HG03442 (cell line): ENCODE data around the gene TMEM79.
A peak's percentile ranks its signal among the peaks of the same experiment; 100 is the strongest.

Experiments
- ATAC-seq: cut with Tn5 transposase; IDR thresholded peaks from one replicate; pipeline ENCODE4 v1.9.1; 2021; ENCODE audit warnings: mild to moderate bottlenecking, moderate library complexity; ENCODE audit not compliant: unreplicated experiment

The TMEM79 gene

DNA sequence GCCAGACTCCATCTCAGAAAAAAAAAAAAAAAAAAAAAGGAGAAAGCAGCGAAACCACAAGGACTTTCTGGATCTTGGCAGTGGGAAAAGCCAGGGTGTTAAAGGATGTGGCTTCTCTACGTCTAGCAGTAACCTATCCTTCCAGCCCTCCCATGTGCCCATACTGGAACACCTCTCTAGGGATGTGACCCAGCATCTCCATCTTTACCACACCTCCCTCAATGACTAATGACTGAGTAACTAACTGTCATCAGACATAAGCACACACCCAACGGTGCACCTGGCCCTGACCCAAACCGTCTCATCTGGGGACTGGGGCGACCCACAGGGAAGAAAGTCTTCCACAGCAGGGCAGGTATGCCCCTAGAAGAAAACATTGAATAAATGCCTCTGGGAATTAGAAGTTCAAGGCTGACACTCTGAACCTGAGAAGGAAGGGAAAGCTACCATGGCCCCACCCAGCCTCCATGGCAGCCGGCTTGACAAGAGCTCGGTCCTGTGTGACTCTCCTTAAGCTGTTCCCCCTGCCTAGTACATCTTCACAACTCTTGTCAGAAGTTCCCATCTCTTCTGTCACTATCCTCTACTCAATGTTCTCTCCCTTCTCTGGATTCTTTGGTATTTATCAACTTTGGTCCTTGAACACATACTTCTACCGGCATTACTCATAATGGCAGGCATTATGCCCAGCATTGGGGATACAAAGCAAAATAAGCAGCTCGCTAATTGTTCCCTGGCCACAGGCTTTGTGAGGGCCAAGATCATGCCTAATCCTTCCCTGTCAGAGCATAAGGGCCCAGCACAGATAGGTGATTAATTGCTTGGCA, 21.5 kb upstream of the TMEM79 start:
- no peak for ATAC-seq

DNA sequence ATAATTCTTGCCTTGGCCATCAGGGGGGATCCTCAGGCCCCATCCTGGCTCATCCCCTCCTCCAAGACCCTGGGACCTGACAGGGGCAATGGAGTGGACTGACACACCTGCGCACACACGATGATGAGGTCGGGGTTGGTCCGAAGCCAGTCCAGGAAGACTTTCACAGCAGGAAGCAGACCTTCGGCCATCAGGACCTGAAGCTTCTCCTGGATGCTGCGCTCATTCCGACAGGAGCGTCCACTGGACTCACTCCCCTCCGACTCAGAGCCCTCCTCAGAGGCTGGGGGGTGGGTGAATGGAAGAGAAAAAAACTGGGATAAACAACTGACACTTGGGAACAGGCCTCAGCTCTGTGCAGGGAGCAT, 20.9 kb upstream of the TMEM79 start:
- ATAC-seq = no peak

DNA sequence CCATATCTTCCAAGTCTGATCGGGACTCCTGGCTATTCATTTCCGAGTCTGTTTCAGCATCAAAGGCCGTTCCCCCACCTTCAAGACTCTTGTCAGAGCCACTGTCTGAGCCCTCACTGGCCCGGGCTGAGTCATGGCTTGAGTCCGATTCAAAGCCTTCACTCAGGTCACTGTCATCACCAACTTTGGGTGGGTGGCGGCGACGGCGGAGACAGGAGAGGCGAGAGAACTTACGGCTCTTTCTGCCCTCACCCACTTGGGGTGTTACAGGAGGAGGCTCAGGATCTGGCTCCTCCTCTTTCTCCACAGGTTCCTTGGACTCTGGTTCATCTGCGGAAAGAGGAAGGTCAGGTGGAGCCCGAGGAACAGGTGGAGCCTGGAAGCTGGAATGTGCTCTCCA, 18.1 kb upstream of the TMEM79 start:
- no peak for ATAC-seq

DNA sequence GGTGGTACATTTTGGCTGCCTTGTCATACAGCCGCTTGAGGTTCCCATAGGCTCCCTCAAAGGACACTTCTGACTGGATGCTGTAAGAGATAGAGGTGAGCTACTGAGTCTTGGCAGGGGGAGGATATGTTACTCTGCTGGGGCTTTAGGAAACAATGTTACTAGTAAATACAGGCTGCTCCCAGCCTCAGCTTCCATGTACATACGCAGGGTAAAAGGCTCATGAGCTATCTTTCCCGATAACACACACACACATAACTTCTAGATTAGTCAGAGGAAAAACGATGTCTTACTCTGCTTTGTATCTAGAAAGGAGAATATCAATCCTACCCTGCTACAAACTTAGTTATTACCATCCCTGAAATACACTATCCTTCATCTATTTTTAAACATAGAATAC, 15.8 kb upstream of the TMEM79 start:
- no peak for ATAC-seq

DNA sequence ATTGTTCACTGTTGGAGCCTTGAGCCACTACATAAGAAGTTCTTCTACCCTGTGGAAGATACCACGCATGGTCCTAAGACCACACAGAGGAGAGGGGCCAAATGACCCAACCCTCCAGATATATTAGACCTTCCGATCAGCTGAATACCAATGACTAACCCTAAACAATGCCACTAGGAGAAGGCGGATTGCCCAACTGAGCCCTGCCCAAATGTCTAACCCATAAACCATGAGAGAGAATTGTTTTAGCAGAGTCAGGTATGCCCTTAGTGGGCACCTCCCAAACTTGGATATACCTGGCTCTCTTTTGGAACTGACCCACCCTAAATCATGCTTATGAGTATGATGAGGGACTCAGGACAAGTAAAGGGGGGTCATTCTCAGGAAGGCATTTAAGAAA, 13.8 kb upstream of the TMEM79 start:
- no peak for ATAC-seq

DNA sequence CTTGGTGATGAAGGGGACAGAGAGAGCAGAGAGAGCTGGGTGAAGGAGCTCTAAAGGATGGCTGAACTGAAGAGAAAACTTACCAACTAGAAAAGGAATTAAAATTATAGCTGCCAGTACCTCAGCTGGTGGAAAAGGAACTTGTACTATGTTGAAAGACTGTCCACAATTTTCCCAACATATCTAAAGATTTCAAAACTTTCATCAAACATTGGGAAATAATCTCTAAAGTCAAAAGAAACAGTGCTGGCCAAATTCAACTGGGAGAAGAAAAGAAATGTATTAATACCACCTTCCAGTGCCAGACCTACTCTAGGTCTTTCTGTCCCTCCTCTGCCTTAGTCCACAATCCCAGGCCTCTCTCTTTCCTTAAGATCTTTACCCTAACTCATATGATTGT, 7.6 kb upstream of the TMEM79 start:
- no peak for ATAC-seq

DNA sequence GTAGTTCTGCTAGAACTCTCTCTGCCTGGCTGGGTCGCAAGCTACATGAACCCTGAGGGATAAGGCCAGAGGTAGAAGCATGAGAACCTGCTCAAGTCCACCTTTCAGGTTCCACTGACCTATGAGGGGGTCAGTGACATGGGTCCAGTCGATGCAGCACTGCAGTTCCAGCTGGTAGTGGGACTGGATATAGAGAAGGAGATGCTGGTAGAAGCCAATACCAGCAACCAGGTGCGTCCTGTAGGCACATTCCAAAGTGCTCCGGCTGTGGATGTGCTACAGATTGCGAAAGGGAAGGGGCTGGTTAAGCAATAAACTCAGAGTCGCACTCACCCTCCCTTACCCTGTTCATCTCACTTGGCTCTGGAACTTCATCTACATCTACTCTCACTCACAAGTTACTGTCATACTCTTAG, 7.2 kb upstream of the TMEM79 start:
- no peak for ATAC-seq

DNA sequence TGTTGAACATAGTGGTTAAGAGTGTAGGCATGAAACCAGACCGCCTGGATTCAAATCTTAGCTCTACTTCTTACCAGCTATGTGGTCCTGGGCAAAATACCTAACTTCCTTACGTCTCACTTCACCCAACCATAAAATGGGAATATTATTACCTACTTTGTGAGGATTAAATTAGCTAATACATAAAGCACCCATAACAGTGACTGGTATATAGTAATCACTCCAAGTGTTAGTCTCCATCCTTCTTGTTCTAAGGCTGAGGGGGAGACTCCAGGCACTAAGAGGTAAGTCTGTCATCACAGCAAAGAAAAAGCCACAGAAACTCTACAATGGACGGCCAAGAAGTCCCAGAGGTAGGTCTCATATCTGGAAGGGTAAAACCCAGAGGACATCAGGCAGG, 4.3 kb upstream of the TMEM79 start:
- no peak for ATAC-seq

DNA sequence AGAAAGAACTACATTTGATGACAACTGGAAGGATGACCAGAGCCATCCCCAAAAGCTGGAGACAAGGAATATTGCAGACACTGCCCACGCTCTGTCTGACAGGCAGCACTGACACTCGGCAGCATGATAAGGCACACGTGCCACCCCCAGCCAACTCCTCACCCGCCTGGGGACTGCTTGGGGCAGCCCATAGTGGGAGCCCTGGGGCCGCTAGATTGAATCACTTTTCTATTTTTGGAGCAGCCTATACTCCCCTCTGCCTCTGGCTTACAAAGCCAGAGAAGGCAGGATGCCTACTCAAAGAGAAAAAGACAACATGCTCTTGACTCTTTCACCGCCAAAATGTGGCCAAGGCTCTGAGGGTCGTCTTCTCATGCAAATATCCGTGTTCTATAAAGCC, 2.8 kb upstream of the TMEM79 start:
- no peak for ATAC-seq

DNA sequence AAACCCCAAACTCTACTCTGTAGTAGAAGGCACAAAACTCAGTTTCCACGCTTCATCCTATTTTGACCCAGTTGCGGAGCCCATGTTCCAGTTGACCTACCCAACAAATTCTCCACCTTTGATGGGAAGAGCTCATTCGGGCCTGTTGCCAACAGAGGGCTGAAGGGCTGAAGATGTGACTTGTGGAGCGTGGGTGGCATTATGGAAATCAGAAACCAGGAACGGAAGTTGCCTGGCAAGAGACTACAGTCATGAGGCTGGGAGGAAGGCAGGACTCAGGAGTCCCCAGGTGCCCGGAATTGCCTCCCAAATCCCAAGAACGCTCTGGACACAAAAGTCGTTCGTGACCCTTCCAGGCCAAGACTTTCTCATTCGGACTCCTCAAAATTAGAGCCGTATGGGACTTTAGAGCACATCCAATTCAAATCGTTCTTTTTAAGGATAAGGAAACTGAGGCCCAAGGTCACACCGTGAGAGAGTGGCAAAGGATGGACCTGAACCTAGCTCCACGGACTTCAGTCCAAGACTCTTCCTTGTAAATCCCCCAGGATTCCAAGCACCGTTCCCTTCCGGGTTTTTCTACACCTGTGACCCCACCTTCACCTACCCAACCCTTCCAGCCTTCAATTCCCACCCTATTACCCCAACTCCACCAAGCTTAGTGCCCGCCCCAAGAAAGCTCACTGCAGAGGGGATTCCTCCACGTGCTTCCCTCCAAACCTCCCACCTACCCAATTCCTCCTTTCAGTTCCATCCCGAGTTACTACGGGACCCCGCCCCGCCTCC, 2.2 kb upstream of the TMEM79 start:
- no peak for ATAC-seq

DNA sequence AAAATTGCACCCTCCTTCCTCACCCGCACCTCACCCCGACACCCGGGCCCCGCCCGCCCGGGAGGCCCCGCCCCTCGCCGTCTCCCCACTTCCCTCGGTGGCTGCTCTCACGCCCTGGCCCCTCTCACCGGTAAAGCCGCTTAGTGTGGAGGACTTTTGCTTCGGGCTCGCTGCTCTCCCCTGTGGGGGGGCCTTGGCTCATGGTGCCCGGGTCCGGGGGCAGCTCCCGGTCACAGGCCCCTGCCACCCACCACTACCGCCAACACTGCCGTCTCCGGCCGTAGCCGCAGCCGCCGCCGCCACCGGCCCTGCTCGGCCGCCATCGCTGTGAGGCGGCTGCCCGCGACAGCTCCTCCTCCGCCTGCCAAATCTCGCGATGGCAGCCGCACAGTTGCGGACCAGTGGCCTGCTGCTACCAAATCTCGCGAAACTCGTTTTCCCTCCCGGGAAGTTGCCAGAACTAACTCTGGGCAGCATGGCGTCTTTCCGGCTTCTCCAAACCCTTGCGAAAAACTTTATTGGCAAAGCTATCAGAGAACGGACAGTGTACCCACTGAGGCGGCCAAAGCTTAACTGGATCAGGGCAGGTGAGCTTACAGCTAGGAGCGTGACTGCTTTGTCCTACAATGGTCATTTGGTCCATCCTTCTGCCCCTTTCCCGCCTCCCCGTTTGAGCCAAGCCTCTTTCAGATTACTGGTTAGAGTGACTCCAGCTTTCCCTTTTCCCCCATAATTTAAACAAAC, 1.5 kb upstream of the TMEM79 start, which contains the start of gene SMG5:
Gene SMG5 (minus strand): TSS at position 347 of the 744 bp plus-strand sequence. CDS start 145 bp downstream, at position 202.
- peak; percentile 83 for ATAC-seq

DNA sequence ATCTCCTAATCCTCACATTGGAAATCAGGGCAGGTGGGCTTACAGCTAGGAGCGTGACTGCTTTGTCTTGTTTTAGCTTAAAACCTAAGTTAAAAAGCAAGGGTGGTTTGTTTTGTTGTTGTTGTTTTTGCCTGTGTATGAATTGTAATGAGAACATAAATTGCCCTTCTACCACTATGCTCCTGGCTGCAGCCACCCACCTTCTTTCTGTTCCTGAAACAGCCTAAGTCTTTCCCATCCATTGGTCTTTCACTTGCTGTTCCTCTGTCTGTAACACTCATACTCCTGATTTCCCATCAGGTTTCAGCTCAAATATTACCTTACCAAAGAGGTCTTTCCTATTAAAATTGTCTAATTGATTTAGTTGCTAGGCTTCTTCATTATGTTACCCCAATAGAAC, 604 bp upstream of the TMEM79 start:
- ATAC-seq = no peak

DNA sequence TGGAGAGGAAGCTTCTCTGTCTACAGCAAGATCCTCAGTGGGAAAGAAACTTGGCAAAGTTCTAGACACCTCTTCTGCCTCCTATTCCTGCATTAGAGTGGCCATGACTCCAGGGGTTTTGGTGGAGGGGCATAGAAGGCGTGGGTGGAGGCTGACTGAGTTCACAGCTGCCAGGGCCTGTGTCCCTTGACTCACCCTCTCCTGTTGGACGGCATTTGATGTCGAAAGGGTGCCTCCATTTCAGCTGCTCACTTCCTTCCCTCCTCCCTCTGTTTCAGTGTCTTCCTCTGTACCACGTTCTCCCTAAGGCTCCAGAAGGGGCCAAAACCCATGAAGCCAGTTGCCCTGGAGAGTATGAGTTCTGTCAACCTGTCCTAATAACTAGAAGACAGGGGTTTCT, 632 bp downstream of the TMEM79 start:
- ATAC-seq = no peak

DNA sequence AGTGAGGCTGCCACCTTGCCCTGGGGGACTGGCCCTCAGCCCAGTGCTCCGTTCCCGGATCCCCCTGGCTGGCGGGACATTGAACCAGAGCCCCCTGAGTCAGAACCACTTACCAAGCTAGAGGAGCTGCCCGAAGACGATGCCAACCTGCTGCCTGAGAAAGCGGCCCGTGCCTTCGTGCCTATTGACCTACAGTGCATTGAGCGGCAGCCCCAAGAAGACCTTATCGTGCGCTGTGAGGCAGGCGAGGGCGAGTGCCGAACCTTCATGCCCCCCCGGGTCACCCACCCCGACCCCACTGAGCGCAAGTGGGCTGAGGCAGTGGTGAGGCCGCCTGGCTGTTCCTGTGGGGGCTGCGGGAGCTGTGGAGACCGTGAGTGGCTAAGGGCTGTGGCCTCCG, 1.3 kb downstream of the TMEM79 start:
- ATAC-seq = no peak

DNA sequence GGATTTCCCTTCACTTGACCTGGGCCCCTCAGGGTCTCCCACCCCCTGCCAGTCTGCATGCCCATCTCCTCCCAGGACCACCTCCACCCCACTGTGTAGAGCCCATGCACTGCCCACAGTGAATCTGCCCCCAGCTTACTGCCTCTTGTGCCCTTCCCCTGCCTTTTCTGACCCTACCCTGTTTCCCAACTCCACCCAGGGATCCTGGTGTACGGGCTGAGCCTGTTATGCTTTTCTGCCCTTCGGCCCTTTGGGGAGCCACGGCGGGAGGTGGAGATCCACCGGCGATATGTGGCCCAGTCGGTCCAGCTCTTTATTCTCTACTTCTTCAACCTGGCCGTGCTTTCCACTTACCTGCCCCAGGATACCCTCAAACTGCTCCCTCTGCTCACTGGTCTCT, 1.9 kb downstream of the TMEM79 start:
- no peak for ATAC-seq

DNA sequence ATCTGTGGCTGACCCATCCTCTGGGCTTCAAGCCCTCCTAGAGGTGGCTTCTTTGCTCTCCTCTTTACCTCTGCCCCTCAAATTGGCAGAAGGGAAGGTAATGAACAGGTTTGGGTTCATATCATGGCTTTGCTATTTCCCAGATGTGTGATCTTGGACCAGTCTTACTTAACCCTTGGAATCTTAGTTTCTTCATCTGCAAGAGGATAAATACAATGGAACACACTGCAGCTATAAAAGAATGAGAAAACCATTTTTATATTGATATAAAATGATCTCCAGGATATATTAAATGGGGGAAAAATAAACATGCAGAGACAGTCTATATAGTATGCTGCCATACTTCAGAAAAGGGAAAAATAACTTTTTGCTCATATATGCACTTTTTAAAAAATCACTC, 5.7 kb downstream of the TMEM79 start:
- ATAC-seq = no peak

DNA sequence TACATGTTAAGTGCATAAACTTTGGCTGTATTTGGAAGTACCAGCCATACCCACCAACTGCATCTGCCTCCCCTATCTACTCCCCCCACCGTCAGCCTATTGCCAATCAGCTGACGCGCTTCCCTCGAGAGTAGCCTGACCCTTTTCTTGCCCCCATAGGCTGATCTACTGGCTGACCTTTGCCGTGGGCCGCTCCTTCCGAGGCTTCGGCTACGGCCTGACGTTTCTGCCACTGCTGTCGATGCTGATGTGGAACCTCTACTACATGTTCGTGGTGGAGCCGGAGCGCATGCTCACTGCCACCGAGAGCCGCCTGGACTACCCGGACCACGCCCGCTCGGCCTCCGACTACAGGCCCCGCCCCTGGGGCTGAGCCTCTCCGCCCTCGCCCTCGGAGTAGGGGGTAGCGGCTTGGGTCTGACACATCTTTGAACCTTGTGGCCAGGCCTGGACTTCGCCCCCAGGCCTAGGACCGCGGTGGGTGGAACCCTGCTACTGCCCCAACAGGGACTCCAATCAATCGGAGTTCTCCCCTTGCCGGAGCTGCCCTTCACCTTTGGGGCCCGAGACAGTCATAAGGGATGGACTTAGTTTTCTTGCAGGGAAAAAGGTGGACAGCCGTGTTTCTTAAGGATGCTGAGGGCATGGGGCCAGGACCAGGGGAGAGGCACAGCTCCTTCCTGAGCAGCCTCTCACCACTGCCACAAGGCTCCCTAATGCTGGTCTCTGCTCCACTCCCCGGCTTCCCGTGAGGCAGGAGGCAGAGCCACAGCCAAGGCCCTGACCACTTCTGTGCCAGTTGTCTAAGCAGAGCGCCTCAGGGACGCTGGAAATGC, 7.3 kb downstream of the TMEM79 start:
- peak; percentile 50 for ATAC-seq

DNA sequence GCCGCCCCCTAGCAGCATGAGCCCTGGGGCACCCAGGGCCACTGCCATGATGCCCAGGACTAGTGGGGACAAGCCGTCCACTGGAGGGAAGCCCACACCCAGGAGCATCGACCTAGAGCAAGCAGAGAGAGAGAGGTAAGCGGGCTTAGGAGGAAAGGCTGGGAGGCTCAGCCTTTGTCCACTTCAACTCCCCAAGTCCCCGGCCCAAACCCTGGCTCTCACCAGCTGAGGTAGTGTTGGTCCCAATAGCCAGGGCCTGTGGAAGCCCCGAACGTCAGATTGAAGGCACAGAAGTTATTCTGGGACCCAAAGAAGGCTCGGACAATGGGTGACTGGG, 8.9 kb downstream of the TMEM79 start:
- ATAC-seq = no peak

DNA sequence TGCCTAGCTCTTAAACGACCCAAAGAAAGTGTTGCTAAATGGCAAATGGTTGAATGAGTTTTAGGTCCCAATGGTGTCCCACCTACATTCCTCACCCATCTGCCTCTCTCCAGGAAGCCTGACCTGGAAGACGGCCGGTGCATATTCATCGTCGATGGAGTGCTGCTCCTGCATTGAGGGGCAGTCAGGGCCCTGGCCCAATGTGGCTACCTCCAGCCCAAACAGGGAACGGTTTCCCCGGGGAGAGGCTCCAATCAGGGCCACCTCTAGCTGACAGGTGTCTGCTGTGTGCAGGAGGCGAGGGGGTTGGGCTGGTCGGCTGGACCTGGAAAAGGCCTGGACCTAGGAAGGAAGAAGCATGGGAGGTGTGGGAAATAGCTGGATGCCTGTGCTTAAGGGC, 9.8 kb downstream of the TMEM79 start:
- ATAC-seq = no peak

DNA sequence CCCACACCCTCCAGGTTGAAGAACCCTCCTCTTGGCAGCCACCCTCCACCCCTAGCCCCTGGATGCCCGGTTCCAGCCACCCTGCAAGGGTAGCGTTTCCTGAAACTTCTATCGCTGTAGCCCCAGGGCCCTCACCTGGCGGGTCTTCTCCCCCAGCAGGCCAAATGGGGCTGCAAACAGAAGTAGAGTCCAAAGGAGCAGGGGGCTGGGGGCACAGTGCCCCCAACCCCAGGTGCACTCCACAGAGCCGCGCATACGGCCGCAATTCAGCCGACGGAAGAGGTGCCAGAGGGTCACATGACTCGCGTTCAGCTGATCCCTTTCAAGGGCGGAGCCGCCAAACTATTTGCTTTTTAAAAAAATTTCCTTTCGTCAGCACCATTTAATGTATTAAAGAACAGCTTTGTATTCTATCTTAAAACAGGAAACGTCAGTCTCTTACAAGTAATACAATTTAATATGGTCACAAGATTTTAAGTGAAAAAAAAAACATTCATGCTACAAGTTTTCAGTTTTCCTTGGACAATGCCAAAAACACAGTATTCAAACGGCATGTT, 11.3 kb downstream of the TMEM79 start, which contains the start of gene GLMP:
Gene GLMP (minus strand): TSS at position 289 of the 557 bp plus-strand sequence. CDS start 34 bp downstream, at position 255.
- no peak for ATAC-seq
